ENCODE results near the gene CBARP. TPM values are rescaled to one million over a fixed set of nuclear protein-coding genes. Genes with fewer than 3 reads are reported as not detected.

The CBARP gene
- total and polyA plus RNA-seq, 9 of the 15 experiments (the other 6 are each of a cell fraction or from before 2014, with no cell fraction given) = 0.03 to 8.9 (median 1.2) TPM; not detected in 1

DNA sequence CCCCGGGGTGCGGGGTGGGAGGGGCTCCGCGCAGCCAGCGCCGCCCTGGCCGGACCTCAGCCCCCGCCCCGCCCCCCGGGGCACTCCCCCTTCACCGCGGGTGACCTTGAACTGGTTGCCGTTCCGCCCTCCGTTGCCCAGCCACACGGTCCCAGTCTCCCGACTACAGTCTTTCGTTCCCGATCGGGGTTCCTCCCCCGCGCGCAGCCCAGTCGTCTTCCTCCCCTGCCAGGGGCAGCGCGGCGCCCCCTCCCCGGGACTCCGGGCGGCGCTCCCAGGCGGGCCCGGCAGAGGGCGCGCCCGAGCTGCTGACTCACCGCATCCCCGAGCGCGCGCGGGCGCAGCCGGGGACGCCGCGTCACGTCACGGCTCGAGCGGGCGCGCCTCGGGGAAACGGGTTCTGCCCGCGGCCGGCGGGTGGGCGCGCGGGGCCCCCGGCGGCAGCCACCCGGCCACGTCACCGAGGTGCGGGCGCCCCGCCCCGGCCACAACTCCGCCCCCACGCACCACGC lies 11.0 kb upstream of the CBARP start:
- intact Hi-C loops (cut with micrococcal nuclease) (loop anchor here (1.0 kb wide), 2 partner anchors 17 to 20 kb away; partner anchors contain the start of gene CIRBP), in situ Hi-C loops (cut with MboI) (loop anchor here (25.0 kb wide), 1 partner anchor 487 kb away; the partner anchor contains the start of gene MISP)
- Histone ChIP-seq H3K4me1 (replicated peaks in 1 of 2; ENCODE audit: control insufficient read depth in 2 of 2, insufficient read depth in 2 of 2, low read length in 2 of 2) (peaks cover 39 to 95% of the 10 kb centered on the region in 2 experiments), H3K79me2 (ENCODE audit: control insufficient read depth, insufficient read depth, low read length) (peaks cover 62% of the 10 kb centered on the region), H2AFZ (ENCODE audit: low read depth, low read length) (peak overlapping the region; percentile 65; the same call in 1 of the 2 replicates), H3K9me3 (replicated peaks; ENCODE audit: control insufficient read depth, insufficient read depth, low read depth, low read length) (no peaks in the 10 kb centered on the region), H3K4me2 (ENCODE audit: insufficient read depth, low read length) (peak overlapping the region; percentile 71; the same call in 1 of the 2 replicates), H3K27me3 (ENCODE audit: control insufficient read depth in 2 of 2, insufficient read depth in 2 of 2, low read length in 2 of 2) (no peaks in the 10 kb centered on the region), H3K4me3 (peak overlapping the region; percentile 82), H3K27ac (ENCODE audit: extremely low read depth, low read depth, low read length) (peak overlapping the region; percentile 99), H4K20me1 (replicated peaks; ENCODE audit: control insufficient read depth, insufficient read depth, low read length) (0 out of 2 replicates have a peak, but pooled peaks cover 5% of the 10 kb centered on the region), H3K36me3 (ENCODE audit: control insufficient read depth, insufficient read depth, low read length) (peaks cover 52% of the 10 kb centered on the region; the same call in 2 of the 3 replicates), H3K9ac (ENCODE audit: insufficient read depth in 1 of 2, low read depth in 2 of 2, low read length in 2 of 2) (peak overlapping the region; percentile 89 to 95), H3K9me1 (ENCODE audit: control insufficient read depth, insufficient read depth, low read length) (peaks cover 4% of the 10 kb centered on the region)
- peak; percentile 64 to 91 (median 74) for DNase-seq (ENCODE audit: extremely low read depth in 1 of 4, low spot score in 3 of 4)
- BruUV-seq (replicated peaks) = no TSS peak
- no peak for FAIRE-seq
- 0% methylated on average over 29 of the region's 74 CpGs for whole genome bisulfite sequencing (ENCODE audit: insufficient coverage, low coverage, missing lambda C conversion rate)
- ATAC-seq = peak; percentile 24
- ChIA-PET POLR2A (interaction anchor here (0.6 to 1.0 kb wide), 3 partner anchors 20 to 23 kb away, joined by 4 read pairs; partner anchors contain the start of gene CIRBP), CTCF (ENCODE audit: low intra/inter-chr PET ratio) (interaction anchor here (0.8 to 2.0 kb wide), 2 partner anchors 18 to 27 kb away, joined by 3 to 11 read pairs; no protein-coding TSS in a partner anchor)
- TF ChIP-seq ZNF41 (CRISPR knock-in tag; conservative IDR thresholded peaks at IDR 0.05) (0 out of 2 replicates have a peak, but pooled peaks have one; percentile 11), SMAD4 (CRISPR knock-in tag; conservative IDR thresholded peaks at IDR 0.05) (peak; percentile 94), BCLAF1 (IDR thresholded peaks at IDR 0.05; ENCODE audit: borderline replicate concordance in 1 of 2, control insufficient read depth in 1 of 2, low read depth in 2 of 2, low read length in 1 of 2) (0 out of 4 replicates have a peak, but pooled peaks of 1 of the 2 experiments have one; percentile 37), ZNF24 (IDR thresholded peaks at IDR 0.05) (peak; percentile 49; the same call in 1 of the 2 replicates), GTF2F1 (IDR thresholded peaks at IDR 0.05; ENCODE audit: low read depth, low read length) (0 out of 2 replicates have a peak, but pooled peaks have one; percentile 12), CHD1 (IDR thresholded peaks at IDR 0.05; ENCODE audit: low read length) (peak; percentile 16), ZMIZ1 (IDR thresholded peaks at IDR 0.05; ENCODE audit: low read depth in 2 of 2, low read length in 2 of 2) (no peak), NRF1 (conservative IDR thresholded peaks at IDR 0.05 in 1 of 2, IDR thresholded peaks at IDR 0.05 in 1 of 2) (peak; percentile 50 to 65; a peak in 2 of 4 replicates), POU5F1 (IDR thresholded peaks at IDR 0.05; ENCODE audit: borderline replicate concordance, low read depth, low read length, partially characterized antibody) (no peak), NR3C1 (CRISPR knock-in tag; IDR thresholded peaks at IDR 0.05) (no peak; the same call in 1 of the 2 replicates), RBBP5 (IDR thresholded peaks at IDR 0.05; ENCODE audit: borderline replicate concordance, insufficient read depth, low read length, poor library complexity, severe bottlenecking) (peak; percentile 53)
- TF ChIP-seq, protein P1, sequence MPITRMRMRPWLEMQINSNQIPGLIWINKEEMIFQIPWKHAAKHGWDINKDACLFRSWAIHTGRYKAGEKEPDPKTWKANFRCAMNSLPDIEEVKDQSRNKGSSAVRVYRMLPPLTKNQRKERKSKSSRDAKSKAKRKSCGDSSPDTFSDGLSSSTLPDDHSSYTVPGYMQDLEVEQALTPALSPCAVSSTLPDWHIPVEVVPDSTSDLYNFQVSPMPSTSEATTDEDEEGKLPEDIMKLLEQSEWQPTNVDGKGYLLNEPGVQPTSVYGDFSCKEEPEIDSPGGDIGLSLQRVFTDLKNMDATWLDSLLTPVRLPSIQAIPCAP (CRISPR knock-in tag; IDR thresholded peaks at IDR 0.05; ENCODE audit: borderline replicate concordance) = no peak

All from K562 (cell line).